ENCODE data around the gene YPEL2. TPM values are rescaled to one million over a fixed set of nuclear protein-coding genes. Genes with fewer than 3 reads are reported as not detected.

YPEL2 gene
- polyA plus RNA-seq, 1 of the 3 experiments (the other 2 are of a cell fraction) = 3.2 TPM

- peak; percentile 14 to 78; a peak in 3 of 4 replicates for TF ChIP-seq EP300 (IDR thresholded peaks at IDR 0.05; ENCODE audit: borderline replicate concordance in 1 of 2, low read depth in 1 of 2, low read length in 1 of 2)
- TF ChIP-seq RXRA (IDR thresholded peaks at IDR 0.05; ENCODE audit: borderline replicate concordance, low read depth) = peak; percentile 39; the same call in 1 of the 2 replicates
- TF ChIP-seq ELF1 (IDR thresholded peaks at IDR 0.05) = no peak
- peak; percentile 70; the same call in 1 of the 2 replicates for TF ChIP-seq RCOR1 (IDR thresholded peaks at IDR 0.05; ENCODE audit: low read length)
- no peak for TF ChIP-seq NRF1 (IDR thresholded peaks at IDR 0.05; ENCODE audit: low read depth, low read length)
- 0 out of 2 replicates have a peak, but pooled peaks have one; percentile 18 for TF ChIP-seq POLR2AphosphoS5 (IDR thresholded peaks at IDR 0.05; ENCODE audit: low read depth, low read length)
- TF ChIP-seq JUND (IDR thresholded peaks at IDR 0.05) = no peak; the same call in 1 of the 2 replicates
- no peak for TF ChIP-seq FOSL2 (IDR thresholded peaks at IDR 0.05; ENCODE audit: borderline replicate concordance, low read depth)
- no peak for TF ChIP-seq TEAD4 (IDR thresholded peaks at IDR 0.05; ENCODE audit: borderline replicate concordance, insufficient read depth)
- TF ChIP-seq USF2 (IDR thresholded peaks at IDR 0.05; ENCODE audit: borderline replicate concordance, low read depth, low read length) = no peak
- peak; percentile 49; the same call in 1 of the 2 replicates for TF ChIP-seq TCF12 (IDR thresholded peaks at IDR 0.05)
- TF ChIP-seq FOXJ3 (CRISPR knock-in tag; IDR thresholded peaks at IDR 0.05) = no peak
Measured at GRCh38 chr17:59406808-59407381, 75.4 kb downstream of the YPEL2 start (continued).

GRCh38 chr17:59409336-59410048, 78.0 kb downstream of the YPEL2 start:
- H4K20me1 ChIP-seq (ENCODE audit: insufficient read depth) = no peaks in the 10 kb centered on the region
- 68% methylated on average over 3 of the region's 3 CpGs for WGBS (ENCODE audit: low lambda C conversion rate)
- peaks cover 13% of the 10 kb centered on the region for H3F3A ChIP-seq (replicated peaks; ENCODE audit: insufficient read depth)
- H3K9me2 ChIP-seq = no peaks in the 10 kb centered on the region
- H3K4me1 ChIP-seq (ENCODE audit: control insufficient read depth in 1 of 2, insufficient read depth in 2 of 2, low read depth in 1 of 2, low read length in 1 of 2) = peaks cover 9 to 16% of the 10 kb centered on the region in 2 experiments; a peak in 2 of 4 replicates
- TF ChIP-seq MXI1 (IDR thresholded peaks at IDR 0.05; ENCODE audit: low read depth, low read length) (no peak), RCOR1 (IDR thresholded peaks at IDR 0.05; ENCODE audit: low read length) (no peak), FOXJ3 (CRISPR knock-in tag; IDR thresholded peaks at IDR 0.05) (no peak), RXRA (IDR thresholded peaks at IDR 0.05; ENCODE audit: borderline replicate concordance, low read depth) (no peak), NFIC (IDR thresholded peaks at IDR 0.05; ENCODE audit: borderline replicate concordance) (no peak), RFX5 (IDR thresholded peaks at IDR 0.05; ENCODE audit: low read length) (no peak), MEF2A (IDR thresholded peaks at IDR 0.05; ENCODE audit: borderline replicate concordance, low read depth) (no peak), TAF1 (IDR thresholded peaks at IDR 0.05; ENCODE audit: borderline replicate concordance, low read depth, low read length) (no peak), ELF1 (IDR thresholded peaks at IDR 0.05) (no peak), EP300 (IDR thresholded peaks at IDR 0.05; ENCODE audit: borderline replicate concordance in 1 of 2, low read depth in 1 of 2, low read length in 1 of 2) (no peak), FOXM1 (IDR thresholded peaks at IDR 0.05; ENCODE audit: low read depth) (no peak), MAX (IDR thresholded peaks at IDR 0.05; ENCODE audit: low read depth) (no peak), NRF1 (IDR thresholded peaks at IDR 0.05; ENCODE audit: low read depth, low read length) (no peak), GATA2 (CRISPR knock-in tag; IDR thresholded peaks at IDR 0.05) (no peak), EZH2phosphoT487 (IDR thresholded peaks at IDR 0.05; ENCODE audit: borderline replicate concordance, low read depth) (no peak)
- TF ChIP-seq, protein P1, sequence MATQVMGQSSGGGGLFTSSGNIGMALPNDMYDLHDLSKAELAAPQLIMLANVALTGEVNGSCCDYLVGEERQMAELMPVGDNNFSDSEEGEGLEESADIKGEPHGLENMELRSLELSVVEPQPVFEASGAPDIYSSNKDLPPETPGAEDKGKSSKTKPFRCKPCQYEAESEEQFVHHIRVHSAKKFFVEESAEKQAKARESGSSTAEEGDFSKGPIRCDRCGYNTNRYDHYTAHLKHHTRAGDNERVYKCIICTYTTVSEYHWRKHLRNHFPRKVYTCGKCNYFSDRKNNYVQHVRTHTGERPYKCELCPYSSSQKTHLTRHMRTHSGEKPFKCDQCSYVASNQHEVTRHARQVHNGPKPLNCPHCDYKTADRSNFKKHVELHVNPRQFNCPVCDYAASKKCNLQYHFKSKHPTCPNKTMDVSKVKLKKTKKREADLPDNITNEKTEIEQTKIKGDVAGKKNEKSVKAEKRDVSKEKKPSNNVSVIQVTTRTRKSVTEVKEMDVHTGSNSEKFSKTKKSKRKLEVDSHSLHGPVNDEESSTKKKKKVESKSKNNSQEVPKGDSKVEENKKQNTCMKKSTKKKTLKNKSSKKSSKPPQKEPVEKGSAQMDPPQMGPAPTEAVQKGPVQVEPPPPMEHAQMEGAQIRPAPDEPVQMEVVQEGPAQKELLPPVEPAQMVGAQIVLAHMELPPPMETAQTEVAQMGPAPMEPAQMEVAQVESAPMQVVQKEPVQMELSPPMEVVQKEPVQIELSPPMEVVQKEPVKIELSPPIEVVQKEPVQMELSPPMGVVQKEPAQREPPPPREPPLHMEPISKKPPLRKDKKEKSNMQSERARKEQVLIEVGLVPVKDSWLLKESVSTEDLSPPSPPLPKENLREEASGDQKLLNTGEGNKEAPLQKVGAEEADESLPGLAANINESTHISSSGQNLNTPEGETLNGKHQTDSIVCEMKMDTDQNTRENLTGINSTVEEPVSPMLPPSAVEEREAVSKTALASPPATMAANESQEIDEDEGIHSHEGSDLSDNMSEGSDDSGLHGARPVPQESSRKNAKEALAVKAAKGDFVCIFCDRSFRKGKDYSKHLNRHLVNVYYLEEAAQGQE (IDR thresholded peaks at IDR 0.05; ENCODE audit: low read depth, low read length) = no peak
- TF ChIP-seq, protein P2, sequence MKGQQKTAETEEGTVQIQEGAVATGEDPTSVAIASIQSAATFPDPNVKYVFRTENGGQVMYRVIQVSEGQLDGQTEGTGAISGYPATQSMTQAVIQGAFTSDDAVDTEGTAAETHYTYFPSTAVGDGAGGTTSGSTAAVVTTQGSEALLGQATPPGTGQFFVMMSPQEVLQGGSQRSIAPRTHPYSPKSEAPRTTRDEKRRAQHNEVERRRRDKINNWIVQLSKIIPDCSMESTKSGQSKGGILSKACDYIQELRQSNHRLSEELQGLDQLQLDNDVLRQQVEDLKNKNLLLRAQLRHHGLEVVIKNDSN (IDR thresholded peaks at IDR 0.05; ENCODE audit: borderline replicate concordance, low read depth) = no peak
- H3K4me3 ChIP-seq (ENCODE audit: low read depth in 2 of 2, low read length in 1 of 2) = no peak overlapping the region
- DNase-seq = no peak
- no peak overlapping the region for H3K9ac ChIP-seq
- ChIA-PET POLR2A (no interaction called here), CTCF (interaction anchor here (1.0 to 1.3 kb wide), 4 partner anchors 15 to 80 kb away, joined by 3 to 5 read pairs (median 4); no protein-coding TSS in a partner anchor)
- H2AFZ ChIP-seq (ENCODE audit: low read depth) = no peak overlapping the region
- H3K36me3 ChIP-seq (replicated peaks in 1 of 2; ENCODE audit: control insufficient read depth in 1 of 2, insufficient read depth in 2 of 2, low read length in 1 of 2) = peaks cover 0 to 3% of the 10 kb centered on the region in 2 experiments
- H3K79me2 ChIP-seq (ENCODE audit: insufficient read depth) = no peaks in the 10 kb centered on the region
- H3K27me3 ChIP-seq (ENCODE audit: insufficient read depth) = no peaks in the 10 kb centered on the region
- H3K4me2 ChIP-seq = no peak overlapping the region
- H3K27ac ChIP-seq (ENCODE audit: low read depth in 2 of 2, low read length in 1 of 2) = no peak overlapping the region
- no peaks in the 10 kb centered on the region for H3K9me3 ChIP-seq

All from SK-N-SH (cell line).